Astrocyte (in vitro differentiated cells and primary cell): Measurements from ENCODE around the gene C15orf39.

Experiments
- CTCF ChIP-seq: IDR thresholded peaks from 2 replicates; pipeline ENCODE4 v1.5.1; 2011; ENCODE audit warnings: low read depth, mild to moderate bottlenecking, inconsistent platforms, low read length, moderate library complexity; ENCODE audit not compliant: insufficient read depth
- EZH2 ChIP-seq: IDR thresholded peaks from 2 replicates; pipeline ENCODE4 v1.6.1; 2012; ENCODE audit warnings: mild to moderate bottlenecking, low read length, inconsistent platforms; ENCODE audit not compliant: insufficient read depth

GRCh38 chr15:75212200-75212858 lies 10.6 kb downstream of the C15orf39 start:
- no peak for TF ChIP-seq CTCF
- no peak for TF ChIP-seq EZH2
